ENCODE measurements around the gene KDM5C.

KDM5C gene

DNA sequence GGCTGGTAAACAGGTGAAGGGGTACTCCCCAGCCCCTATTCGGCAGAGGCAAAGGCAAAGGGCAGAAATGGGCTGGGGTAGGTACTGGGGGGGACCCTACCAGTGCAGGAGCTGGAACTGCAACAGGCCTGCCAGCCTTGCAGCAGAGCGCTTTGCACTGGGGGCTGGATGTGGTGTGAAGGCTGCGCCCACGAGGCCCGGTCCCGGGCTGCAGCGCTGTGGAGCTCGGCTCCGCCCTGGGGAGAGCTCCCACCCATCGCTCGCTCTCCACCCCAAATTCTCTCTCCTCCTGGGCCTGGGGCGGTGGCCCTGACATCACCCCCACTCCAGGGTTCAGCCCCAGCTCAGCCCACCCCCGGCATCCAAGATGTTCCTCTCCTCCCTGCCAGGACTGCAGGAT, 32.2 kb upstream of the KDM5C start:
- TF ChIP-seq GATA3 (IDR thresholded peaks at IDR 0.05; ENCODE audit: low read depth, low read length) (no peak), GATA2 (IDR thresholded peaks at IDR 0.05; ENCODE audit: low read depth, low read length) (no peak)

DNA sequence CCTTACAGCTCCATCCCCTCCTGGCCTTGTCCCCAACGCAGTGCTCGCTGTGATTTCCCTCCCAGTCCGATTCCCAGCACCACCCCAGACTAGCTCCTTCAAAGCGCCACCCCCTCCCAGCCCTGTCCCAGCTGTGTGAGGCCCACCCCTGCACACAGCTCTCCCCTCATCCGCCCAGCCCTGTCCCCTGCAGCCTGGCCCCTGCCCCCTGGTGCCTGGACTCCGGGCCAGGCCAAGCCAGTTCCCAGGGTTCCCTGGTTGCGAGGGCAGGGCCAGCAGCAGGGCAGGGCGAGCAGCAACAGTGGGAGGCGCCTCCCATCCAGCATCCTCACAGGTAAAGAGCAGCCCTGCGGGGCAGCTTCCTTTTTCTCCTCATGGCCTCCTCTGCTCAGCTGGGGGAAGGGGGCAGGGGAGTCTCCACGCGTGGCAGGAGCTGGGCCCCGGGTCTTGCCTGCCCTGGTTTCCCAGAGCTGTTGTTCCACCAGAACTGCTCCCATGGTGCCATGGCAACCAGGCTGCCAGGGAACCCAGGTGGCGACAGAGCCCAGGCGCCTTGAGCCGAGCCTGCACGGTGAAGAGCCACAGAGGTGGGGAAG, 31.5 kb upstream of the KDM5C start:
- TF ChIP-seq GATA2 (IDR thresholded peaks at IDR 0.05; ENCODE audit: low read depth, low read length): no peak
- TF ChIP-seq GATA3 (IDR thresholded peaks at IDR 0.05; ENCODE audit: low read depth, low read length): no peak

DNA sequence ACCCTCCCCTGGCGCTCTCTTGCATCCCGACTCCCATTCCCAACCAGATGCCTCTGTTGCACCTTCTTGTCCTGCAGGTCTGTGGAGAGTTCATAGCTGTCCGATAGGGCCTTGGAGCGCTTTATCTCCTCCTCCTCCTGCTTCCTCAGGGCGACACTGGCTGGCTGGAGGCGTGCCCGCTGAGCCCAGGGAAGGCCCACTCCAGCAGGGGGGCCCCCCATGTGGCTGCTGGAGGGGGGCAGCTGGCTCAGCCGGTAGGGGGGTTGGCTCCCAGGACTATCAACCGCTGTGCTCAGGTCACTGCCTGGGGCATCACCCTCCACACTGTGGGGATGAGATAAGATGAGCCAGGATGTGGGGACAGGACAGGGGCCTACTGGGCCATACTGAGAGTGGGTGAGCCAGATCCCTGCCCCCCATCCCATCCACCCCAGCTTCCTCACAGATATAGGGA, 30.8 kb upstream of the KDM5C start:
- TF ChIP-seq GATA2 (IDR thresholded peaks at IDR 0.05; ENCODE audit: low read depth, low read length): no peak
- TF ChIP-seq GATA3 (IDR thresholded peaks at IDR 0.05; ENCODE audit: low read depth, low read length): no peak

- TF ChIP-seq GATA2 (IDR thresholded peaks at IDR 0.05; ENCODE audit: low read depth, low read length) (no peak), GATA3 (IDR thresholded peaks at IDR 0.05; ENCODE audit: low read depth, low read length) (no peak)
These were observed 29.8 kb upstream of the KDM5C start for GRCh38 chrX:53254570-53255461.

DNA sequence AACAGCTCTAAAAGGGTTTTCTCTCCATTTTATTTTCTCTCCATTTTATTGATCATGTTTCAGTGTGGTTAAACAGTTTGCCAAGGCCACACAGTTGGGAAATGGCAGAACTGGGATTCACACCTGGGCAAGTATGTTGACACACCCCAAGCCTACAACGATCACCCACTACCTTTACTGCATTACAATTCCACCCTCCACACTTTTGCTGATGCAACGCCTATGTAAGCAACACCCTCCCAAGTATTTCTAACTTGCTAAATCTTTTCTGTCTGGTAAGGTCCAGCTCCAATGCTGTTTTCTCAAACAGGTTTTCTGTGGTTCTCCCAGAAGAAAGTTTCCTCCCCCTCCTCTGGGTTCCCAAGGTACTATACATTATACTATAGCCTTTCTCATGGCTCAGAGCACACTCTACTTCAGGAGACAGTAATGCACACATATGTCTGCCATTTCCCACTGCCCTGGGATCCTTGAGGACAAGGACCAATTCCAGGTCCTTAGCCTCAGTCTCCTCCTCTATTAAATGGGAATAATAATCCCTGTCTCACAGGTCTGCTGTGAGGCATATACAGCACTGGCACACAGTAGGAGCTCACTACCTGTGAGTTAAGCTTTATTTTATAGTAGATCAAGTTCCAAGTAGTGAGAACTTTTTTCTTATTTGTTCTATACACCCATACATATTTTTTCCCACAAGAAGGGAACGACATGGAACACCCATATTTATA, 28.4 kb upstream of the KDM5C start:
- TF ChIP-seq GATA3 (IDR thresholded peaks at IDR 0.05; ENCODE audit: low read depth, low read length) (no peak), GATA2 (IDR thresholded peaks at IDR 0.05; ENCODE audit: low read depth, low read length) (no peak)

- TF ChIP-seq GATA3 (IDR thresholded peaks at IDR 0.05; ENCODE audit: low read depth, low read length) (no peak), GATA2 (IDR thresholded peaks at IDR 0.05; ENCODE audit: low read depth, low read length) (no peak)
These were observed 26.3 kb upstream of the KDM5C start for GRCh38 chrX:53251307-53251706.

DNA sequence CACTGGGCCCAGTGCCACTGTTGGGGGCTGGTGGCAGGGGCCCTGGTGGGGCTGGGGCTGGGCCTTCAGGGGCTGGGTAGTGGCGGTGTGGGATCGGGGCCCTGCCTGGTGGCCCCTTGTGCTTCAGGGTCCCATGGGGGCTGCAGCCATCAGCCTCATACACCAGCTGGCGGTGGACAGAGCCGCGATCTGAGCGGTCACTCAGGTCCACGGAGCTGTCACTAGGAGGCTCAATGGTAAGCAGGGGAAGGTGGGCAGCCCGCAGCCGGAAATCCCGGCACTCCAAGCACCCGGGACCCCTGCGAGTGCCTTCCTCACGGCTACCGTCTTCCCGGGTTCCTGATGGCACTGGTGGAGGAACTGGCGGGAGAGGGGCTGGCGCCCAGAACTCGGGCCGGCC, 25.5 kb upstream of the KDM5C start:
- no peak for TF ChIP-seq GATA2 (IDR thresholded peaks at IDR 0.05; ENCODE audit: low read depth, low read length)
- TF ChIP-seq GATA3 (IDR thresholded peaks at IDR 0.05; ENCODE audit: low read depth, low read length): no peak

- TF ChIP-seq GATA2 (IDR thresholded peaks at IDR 0.05; ENCODE audit: low read depth, low read length) (no peak), GATA3 (IDR thresholded peaks at IDR 0.05; ENCODE audit: low read depth, low read length) (no peak)
These were observed 24.5 kb upstream of the KDM5C start for GRCh38 chrX:53249408-53250042.

DNA sequence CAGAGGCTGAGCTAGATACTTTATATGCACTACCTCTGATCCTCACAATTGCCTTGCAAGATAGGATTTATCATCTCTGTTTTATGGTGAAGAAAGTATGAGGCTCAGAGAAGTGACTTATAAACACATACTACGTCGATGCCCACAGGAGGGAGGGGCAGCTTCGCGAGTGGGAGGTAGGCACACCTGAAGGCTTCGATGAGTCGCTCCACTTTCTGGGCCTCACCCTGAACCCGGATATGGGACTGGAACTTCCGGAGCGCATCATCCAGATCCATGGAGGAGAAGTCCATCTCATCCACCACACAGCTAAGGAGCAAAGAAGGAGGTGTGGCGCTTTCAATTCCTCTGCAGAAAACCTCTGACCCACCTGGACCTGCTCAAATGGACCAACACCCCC, 22.9 kb upstream of the KDM5C start:
- TF ChIP-seq GATA2 (IDR thresholded peaks at IDR 0.05; ENCODE audit: low read depth, low read length) (no peak), GATA3 (IDR thresholded peaks at IDR 0.05; ENCODE audit: low read depth, low read length) (no peak)

DNA sequence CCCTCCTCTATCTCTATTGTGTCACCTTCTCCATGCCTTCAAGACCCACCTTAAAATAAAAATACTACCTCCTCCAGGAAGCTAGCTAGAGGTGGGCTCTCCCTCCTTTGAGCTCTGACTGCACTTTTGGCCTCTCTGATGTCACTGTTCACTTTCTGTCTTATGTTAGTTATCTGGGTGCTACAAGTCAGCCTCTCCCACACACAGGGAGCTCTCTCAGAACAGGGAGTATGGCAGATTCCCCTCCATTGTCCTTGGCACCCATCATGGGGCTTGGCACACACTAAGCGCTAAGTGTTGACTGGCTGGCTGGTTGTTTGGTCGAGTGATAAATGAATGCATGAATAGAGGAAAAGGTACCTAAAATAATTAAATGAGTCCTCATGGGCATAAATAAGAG, 21.2 kb upstream of the KDM5C start:
- TF ChIP-seq GATA3 (IDR thresholded peaks at IDR 0.05; ENCODE audit: low read depth, low read length) (no peak), GATA2 (IDR thresholded peaks at IDR 0.05; ENCODE audit: low read depth, low read length) (no peak)

DNA sequence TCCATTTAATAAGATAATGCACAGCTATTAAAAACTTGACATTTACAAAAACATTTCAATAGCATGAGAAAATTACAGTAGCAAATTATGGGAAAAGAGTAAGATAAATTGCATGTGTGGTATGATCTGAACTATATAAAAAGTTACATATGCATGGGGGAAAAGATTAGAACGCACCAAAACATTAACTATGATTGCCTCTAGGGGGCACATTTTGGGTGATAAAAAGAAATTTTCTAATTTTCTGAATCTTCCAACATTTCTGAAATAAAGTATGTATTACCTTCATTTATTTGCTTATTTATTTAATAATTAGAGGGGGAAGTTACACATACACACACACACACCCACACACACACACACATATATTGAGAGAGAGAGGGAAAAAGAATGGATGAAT, 19.6 kb upstream of the KDM5C start:
- TF ChIP-seq GATA3 (IDR thresholded peaks at IDR 0.05; ENCODE audit: low read depth, low read length): no peak

GRCh38 chrX:53242310-53242709, 17.3 kb upstream of the KDM5C start:
- TF ChIP-seq GATA2 (IDR thresholded peaks at IDR 0.05; ENCODE audit: low read depth, low read length) (no peak), GATA3 (IDR thresholded peaks at IDR 0.05; ENCODE audit: low read depth, low read length) (no peak)

DNA sequence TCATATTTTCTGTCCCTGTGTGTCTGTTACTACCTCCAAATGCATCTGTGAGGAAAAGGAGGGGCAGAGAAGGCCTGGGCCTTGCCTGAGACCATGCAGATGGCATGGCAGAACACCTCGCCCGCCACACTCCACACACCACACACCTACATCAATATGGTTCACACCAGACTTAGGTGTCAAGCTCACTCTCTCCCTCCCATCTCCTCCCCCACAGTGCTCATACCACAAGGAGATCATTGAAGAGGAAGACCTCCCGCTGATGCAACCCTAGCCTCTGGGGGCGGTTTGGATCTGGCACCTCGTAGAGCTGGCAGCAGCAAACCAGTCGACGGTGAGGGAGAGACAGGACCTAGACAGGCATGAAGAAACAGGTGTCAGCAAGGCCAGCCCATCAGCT, 16.6 kb upstream of the KDM5C start:
- TF ChIP-seq GATA3 (IDR thresholded peaks at IDR 0.05; ENCODE audit: low read depth, low read length): no peak

DNA sequence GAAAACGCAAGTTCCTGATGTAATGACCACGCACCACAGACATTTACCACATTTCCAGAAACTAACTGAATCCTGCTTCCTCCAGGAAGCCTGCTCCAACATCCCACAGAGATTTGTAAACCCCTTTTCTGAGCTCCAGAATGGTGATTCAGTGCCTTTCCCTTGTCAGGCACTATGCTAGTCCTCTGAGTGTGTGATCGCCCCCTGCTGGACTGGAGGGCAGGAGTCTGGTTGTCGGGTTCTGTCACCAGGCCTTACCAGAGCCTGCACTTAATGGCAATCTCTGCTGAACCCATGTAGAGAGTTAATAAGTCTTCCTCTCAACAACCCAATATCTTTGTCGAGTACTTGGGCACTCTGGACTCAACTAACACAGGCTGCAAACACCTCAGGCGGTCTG, 14.5 kb upstream of the KDM5C start:
- TF ChIP-seq GATA3 (IDR thresholded peaks at IDR 0.05; ENCODE audit: low read depth, low read length) (no peak), GATA2 (IDR thresholded peaks at IDR 0.05; ENCODE audit: low read depth, low read length) (no peak)

Measured in SH-SY5Y (cell line).